ENCODE measurements around the gene DAPP1. TPM values are rescaled to one million over a fixed set of nuclear protein-coding genes. Genes with fewer than 3 reads are reported as not detected.

Gene DAPP1
- total and polyA plus RNA-seq, 8 donors, result 0.09 to 2.7 (median 0.38) TPM

- WGBS, 2 donors, result 90 to 93% methylated on average over 1 of the region's 1 CpG
- ATAC-seq (no peak), FAIRE-seq (no peak), DNase-seq (no peak)
- Histone ChIP-seq H3K27me3 (no peaks in the 10 kb centered on the region), H3K4me1 (peaks cover 0 to 5% (median 0%) of the 10 kb centered on the region in 3 donors), H3K9me3 (no peaks in the 10 kb centered on the region), H3K4me3 (no peak overlapping the region), H3K27ac (no peak overlapping the region), H3K36me3 (no peaks in the 10 kb centered on the region)
- intact Hi-C loops (cut with DNase I), result loop anchor here in 2 of 3 donors (10.0 kb wide), 2 partner anchors 66 to 246 kb away; no protein-coding TSS in a partner anchor
- no peak for TF ChIP-seq CTCF (IDR thresholded peaks at IDR 0.05)
Measured at GRCh38 chr4:99800332-99801004, 16.2 kb upstream of the DAPP1 start.

- intact Hi-C loops (cut with DNase I), result loop anchor here in 2 of 3 donors (10.0 kb wide), 2 partner anchors 66 to 246 kb away; no protein-coding TSS in a partner anchor
- H3K4me3 ChIP-seq, result no peak overlapping the region
- H3K27me3 ChIP-seq, result no peaks in the 10 kb centered on the region
- H3K4me1 ChIP-seq, result peaks cover 0 to 5% (median 0%) of the 10 kb centered on the region in 3 donors
- no peaks in the 10 kb centered on the region for H3K36me3 ChIP-seq
- WGBS, 2 donors, result 63 to 67% methylated on average over 3 of the region's 3 CpGs
- TF ChIP-seq CTCF (IDR thresholded peaks at IDR 0.05), result no peak
- no peaks in the 10 kb centered on the region for H3K9me3 ChIP-seq
- ATAC-seq (no peak), FAIRE-seq (no peak), DNase-seq (no peak)
- H3K27ac ChIP-seq, result no peak overlapping the region
Measured at GRCh38 chr4:99801005-99801699, 15.5 kb upstream of the DAPP1 start.

- DNase-seq (no peak), FAIRE-seq (no peak), ATAC-seq (no peak)
- Histone ChIP-seq H3K9me3 (no peaks in the 10 kb centered on the region), H3K36me3 (no peaks in the 10 kb centered on the region), H3K27ac (no peak overlapping the region), H3K4me3 (no peak overlapping the region), H3K4me1 (peaks cover 0 to 5% (median 0%) of the 10 kb centered on the region in 3 donors), H3K27me3 (no peaks in the 10 kb centered on the region)
- TF ChIP-seq CTCF (IDR thresholded peaks at IDR 0.05), result no peak
- intact Hi-C loops (cut with DNase I), result loop anchor here in 2 of 3 donors (10.0 kb wide), 2 partner anchors 69 to 249 kb away; no protein-coding TSS in a partner anchor
- WGBS, 2 donors, result 67 to 70% methylated on average over 4 of the region's 4 CpGs
Measured at GRCh38 chr4:99803566-99804101, 13.0 kb upstream of the DAPP1 start.

- WGBS, 2 donors, result 67 to 93% methylated on average over 4 of the region's 4 CpGs
- Histone ChIP-seq H3K27me3 (no peaks in the 10 kb centered on the region), H3K27ac (no peak overlapping the region), H3K4me1 (no peaks in the 10 kb centered on the region), H3K4me3 (no peak overlapping the region), H3K36me3 (no peaks in the 10 kb centered on the region), H3K9me3 (no peaks in the 10 kb centered on the region)
- ATAC-seq, result no peak
- no peak for DNase-seq
- intact Hi-C loops (cut with DNase I), result loop anchor here in 2 of 3 donors (5.0 to 10.0 kb wide), 3 partner anchors 72 to 252 kb away; partner anchors contain the start of gene TRMT10A (in 1 of the 2)
- FAIRE-seq, result no peak
- no peak for TF ChIP-seq CTCF (IDR thresholded peaks at IDR 0.05)
Measured at GRCh38 chr4:99806545-99806944, 10.1 kb upstream of the DAPP1 start.
